HepG2 (cell line): ENCODE measurements around the gene PDE3A.

Experiments
- ASH2L ChIP-seq: fragments of 300-600, 200-600 bp; sonication (generic); IDR thresholded peaks from 2 replicates; pipeline ENCODE4 v1.7.0; 2017; ENCODE audit warnings: low read depth, mild to moderate bottlenecking, moderate library complexity, mixed read lengths, low read length; ENCODE audit not compliant: insufficient read length
- CTCF ChIP-seq: sonication (generic); formaldehyde crosslinking; IDR thresholded peaks from 2 replicates; pipeline ENCODE4 v1.5.0; 2020; ENCODE audit warnings: mild to moderate bottlenecking, missing genetic modification reagents, moderate library complexity
- ELF4 ChIP-seq: sonication (generic); formaldehyde crosslinking; IDR thresholded peaks from 2 replicates; pipeline ENCODE4 v1.5.0; 2020; ENCODE audit warnings: missing genetic modification reagents, mild to moderate bottlenecking, moderate library complexity, borderline replicate concordance
- FOXA1 ChIP-seq, 2 experiments: fragments of 450-650 bp in 1 of 2; sonication (generic) in 1 of 2; formaldehyde crosslinking in 1 of 2; IDR thresholded peaks; 2 replicates each; pipeline versions ENCODE4 v1.4.0 to v1.6.1; 2016 to 2020; ENCODE audit warnings: missing genetic modification reagents in 1 of 2
- KDM1A ChIP-seq: IDR thresholded peaks from 2 replicates; pipeline ENCODE4 v1.6.1; 2016; ENCODE audit warnings: missing compliant biosample characterization
- NR2C2 ChIP-seq: sonication (generic); formaldehyde crosslinking; IDR thresholded peaks from 2 replicates; pipeline ENCODE4 v1.4.0; 2020; ENCODE audit warnings: missing genetic modification reagents, mild to moderate bottlenecking, moderate library complexity, borderline replicate concordance
- PRDM15 ChIP-seq: sonication (generic); formaldehyde crosslinking; IDR thresholded peaks from 2 replicates; pipeline ENCODE4 v1.4.0; 2020; ENCODE audit warnings: missing genetic modification reagents
- REST ChIP-seq, 2 experiments: IDR thresholded peaks; 2 replicates each; pipeline ENCODE4 v1.6.1; 2011 to 2012; ENCODE audit warnings: low read length in 2 of 2, borderline replicate concordance in 1 of 2, low read depth in 1 of 2, mild to moderate bottlenecking in 1 of 2, moderate library complexity in 1 of 2
- SNRNP70 ChIP-seq: fragments of 200-400 bp; formaldehyde crosslinking; IDR thresholded peaks from 2 replicates; pipeline ENCODE4 v1.6.1; 2017; ENCODE audit warnings: mild to moderate bottlenecking, low read depth, low read length, moderate library complexity
- TOE1 ChIP-seq: sonication (generic); formaldehyde crosslinking; IDR thresholded peaks from 2 replicates; pipeline ENCODE4 v1.4.0; 2020; ENCODE audit warnings: mild to moderate bottlenecking, missing genetic modification reagents
- ZBTB40 ChIP-seq, 2 experiments: fragments of 450-650 bp in 1 of 2; sonication (generic) in 1 of 2; formaldehyde crosslinking in 1 of 2; IDR thresholded peaks; 2 replicates each; pipeline versions ENCODE4 v1.6.1 to v1.8.0; 2016 to 2022; ENCODE audit warnings: antibody characterized with exemption in 1 of 2, mild to moderate bottlenecking in 1 of 2, missing genetic modification reagents in 1 of 2
- ZSCAN29 ChIP-seq: sonication (generic); formaldehyde crosslinking; conservative IDR thresholded peaks from 2 replicates; pipeline ENCODE4 v1.4.0; 2020; ENCODE audit warnings: mild to moderate bottlenecking, missing genetic modification reagents

- TF ChIP-seq CTCF (CRISPR knock-in tag) (no peak), KDM1A (no peak), ZBTB40 (IDR thresholded peaks at IDR 0.05) (no peak), ZBTB40 (CRISPR knock-in tag; IDR thresholded peaks at IDR 0.05) (no peak), NR2C2 (no peak), ASH2L (no peak), ELF4 (CRISPR knock-in tag) (no peak), PRDM15 (CRISPR knock-in tag) (no peak), REST (IDR thresholded peaks at IDR 0.05; ENCODE audit: borderline replicate concordance in 1 of 2, low read depth in 1 of 2, low read length in 2 of 2) (no peak), SNRNP70 (no peak), TOE1 (CRISPR knock-in tag) (no peak), FOXA1 (IDR thresholded peaks at IDR 0.05) (no peak), FOXA1 (CRISPR knock-in tag; IDR thresholded peaks at IDR 0.05) (no peak), ZSCAN29 (CRISPR knock-in tag) (no peak)
These were observed 31.7 kb downstream of the PDE3A start for GRCh38 chr12:20400003-20400402.
